ENCODE measurements around the gene TET1.

GRCh38 chr10:68578974-68579373, 18.8 kb downstream of the TET1 start:
- no peak for TF ChIP-seq CTCF (IDR thresholded peaks at IDR 0.05; ENCODE audit: insufficient read depth, low read length, poor library complexity, severe bottlenecking)
- TF ChIP-seq EZH2phosphoT487 (conservative IDR thresholded peaks at IDR 0.05; ENCODE audit: low read length) = no peak
